ENCODE measurements around the gene FAF1. TPM values are rescaled to one million over a fixed set of nuclear protein-coding genes. Genes with fewer than 3 reads are reported as not detected.

FAF1 gene
- total and polyA plus RNA-seq, 4 donors: 8.6 to 45.0 (median 18.2) TPM

GRCh38 chr1:50651476-50652263, 308.4 kb downstream of the FAF1 start:
- Histone ChIP-seq H3K36me3 (ENCODE audit: control insufficient read depth in 4 of 4, insufficient read depth in 3 of 4, low read depth in 1 of 4, low read length in 3 of 4) (peaks cover 0 to 1% (median 0%) of the 10 kb centered on the region in 4 donors), H3K4me3 (ENCODE audit: low read depth in 1 of 3, low read length in 3 of 3) (no peak overlapping the region), H3K9ac (ENCODE audit: low read depth in 1 of 2, low read length in 2 of 2) (no peak overlapping the region), H3K4me1 (ENCODE audit: control insufficient read depth in 4 of 4, insufficient read depth in 4 of 4, low read length in 3 of 4) (no peaks in the 10 kb centered on the region), H3K27me3 (ENCODE audit: control insufficient read depth in 4 of 4, insufficient read depth in 4 of 4, low read length in 3 of 4) (no peaks in the 10 kb centered on the region), H3K27ac (ENCODE audit: low read depth in 1 of 2, low read length in 2 of 2) (no peak overlapping the region), H3K9me3 (ENCODE audit: control insufficient read depth in 4 of 4, low read length in 3 of 4) (no peaks in the 10 kb centered on the region)
- TF ChIP-seq SP1 (IDR thresholded peaks at IDR 0.05): no peak
- no peak for TF ChIP-seq HNF4A (conservative IDR thresholded peaks at IDR 0.05)
- TF ChIP-seq HNF4G (IDR thresholded peaks at IDR 0.05): no peak
- no peak for TF ChIP-seq YY1 (IDR thresholded peaks at IDR 0.05)
- DNase-seq (ENCODE audit: low spot score): no peak
- WGBS: 88% methylated on average over 3 of the region's 3 CpGs

- H3K27ac ChIP-seq (ENCODE audit: low read depth in 1 of 2, low read length in 2 of 2): no peak overlapping the region
- no peak for DNase-seq (ENCODE audit: low spot score)
- WGBS: 98% methylated on average over 2 of the region's 2 CpGs
- H3K9ac ChIP-seq (ENCODE audit: low read depth in 1 of 2, low read length in 2 of 2): no peak overlapping the region
- no peaks in the 10 kb centered on the region for H3K27me3 ChIP-seq (ENCODE audit: control insufficient read depth in 4 of 4, insufficient read depth in 4 of 4, low read length in 3 of 4)
- peaks cover 0 to 2% (median 0%) of the 10 kb centered on the region in 4 donors for H3K36me3 ChIP-seq (ENCODE audit: control insufficient read depth in 4 of 4, insufficient read depth in 3 of 4, low read depth in 1 of 4, low read length in 3 of 4)
- no peaks in the 10 kb centered on the region for H3K4me1 ChIP-seq (ENCODE audit: control insufficient read depth in 4 of 4, insufficient read depth in 4 of 4, low read length in 3 of 4)
- H3K4me3 ChIP-seq (ENCODE audit: low read depth in 1 of 3, low read length in 3 of 3): no peak overlapping the region
- no peak for TF ChIP-seq REST (IDR thresholded peaks at IDR 0.05)
- TF ChIP-seq FOXA1 (IDR thresholded peaks at IDR 0.05): no peak
- no peak for TF ChIP-seq FOXA2 (IDR thresholded peaks at IDR 0.05)
- TF ChIP-seq TAF1 (conservative IDR thresholded peaks at IDR 0.05): no peak
- TF ChIP-seq NR2F2 (IDR thresholded peaks at IDR 0.05): no peak
- no peak for TF ChIP-seq ZBTB33 (IDR thresholded peaks at IDR 0.05)
- TF ChIP-seq ATF3 (IDR thresholded peaks at IDR 0.05): no peak
- TF ChIP-seq EGR1 (IDR thresholded peaks at IDR 0.05; ENCODE audit: low read depth in 2 of 2): no peak
- no peaks in the 10 kb centered on the region for H3K9me3 ChIP-seq (ENCODE audit: control insufficient read depth in 4 of 4, low read length in 3 of 4)
Measured at GRCh38 chr1:50646526-50646925, 313.5 kb downstream of the FAF1 start.

GRCh38 chr1:50645139-50645538, 314.9 kb downstream of the FAF1 start:
- Histone ChIP-seq H3K27ac (ENCODE audit: low read depth in 1 of 2, low read length in 2 of 2) (no peak overlapping the region), H3K9ac (ENCODE audit: low read depth in 1 of 2, low read length in 2 of 2) (no peak overlapping the region), H3K4me3 (ENCODE audit: low read depth in 1 of 3, low read length in 3 of 3) (no peak overlapping the region), H3K27me3 (ENCODE audit: control insufficient read depth in 4 of 4, insufficient read depth in 4 of 4, low read length in 3 of 4) (no peaks in the 10 kb centered on the region), H3K36me3 (ENCODE audit: control insufficient read depth in 4 of 4, insufficient read depth in 3 of 4, low read depth in 1 of 4, low read length in 3 of 4) (peaks cover 0 to 2% (median 0%) of the 10 kb centered on the region in 4 donors), H3K4me1 (ENCODE audit: control insufficient read depth in 4 of 4, insufficient read depth in 4 of 4, low read length in 3 of 4) (no peaks in the 10 kb centered on the region), H3K9me3 (ENCODE audit: control insufficient read depth in 4 of 4, low read length in 3 of 4) (no peaks in the 10 kb centered on the region)
- no peak for DNase-seq (ENCODE audit: low spot score)
- WGBS: 99% methylated on average over 1 of the region's 1 CpG
- TF ChIP-seq TAF1 (conservative IDR thresholded peaks at IDR 0.05) (no peak), HNF4A (conservative IDR thresholded peaks at IDR 0.05) (no peak), ZBTB33 (IDR thresholded peaks at IDR 0.05) (no peak), FOXA2 (IDR thresholded peaks at IDR 0.05) (no peak), CTCF (IDR thresholded peaks at IDR 0.05; ENCODE audit: low read depth, low read length, missing input control) (no peak), JUND (IDR thresholded peaks at IDR 0.05) (no peak), FOXA1 (IDR thresholded peaks at IDR 0.05) (no peak), EGR1 (IDR thresholded peaks at IDR 0.05; ENCODE audit: low read depth in 2 of 2) (no peak), NR2F2 (IDR thresholded peaks at IDR 0.05) (no peak), SP1 (IDR thresholded peaks at IDR 0.05) (no peak), RXRA (IDR thresholded peaks at IDR 0.05) (no peak)

All from liver (tissue), 9 donors.